ENCODE data around the gene PGBD5.

The PGBD5 gene

GRCh38 chr1:230279583-230279945 is 146.6 kb downstream of the PGBD5 start:
- DNase-seq (ENCODE audit: low read depth) = no peak

DNA sequence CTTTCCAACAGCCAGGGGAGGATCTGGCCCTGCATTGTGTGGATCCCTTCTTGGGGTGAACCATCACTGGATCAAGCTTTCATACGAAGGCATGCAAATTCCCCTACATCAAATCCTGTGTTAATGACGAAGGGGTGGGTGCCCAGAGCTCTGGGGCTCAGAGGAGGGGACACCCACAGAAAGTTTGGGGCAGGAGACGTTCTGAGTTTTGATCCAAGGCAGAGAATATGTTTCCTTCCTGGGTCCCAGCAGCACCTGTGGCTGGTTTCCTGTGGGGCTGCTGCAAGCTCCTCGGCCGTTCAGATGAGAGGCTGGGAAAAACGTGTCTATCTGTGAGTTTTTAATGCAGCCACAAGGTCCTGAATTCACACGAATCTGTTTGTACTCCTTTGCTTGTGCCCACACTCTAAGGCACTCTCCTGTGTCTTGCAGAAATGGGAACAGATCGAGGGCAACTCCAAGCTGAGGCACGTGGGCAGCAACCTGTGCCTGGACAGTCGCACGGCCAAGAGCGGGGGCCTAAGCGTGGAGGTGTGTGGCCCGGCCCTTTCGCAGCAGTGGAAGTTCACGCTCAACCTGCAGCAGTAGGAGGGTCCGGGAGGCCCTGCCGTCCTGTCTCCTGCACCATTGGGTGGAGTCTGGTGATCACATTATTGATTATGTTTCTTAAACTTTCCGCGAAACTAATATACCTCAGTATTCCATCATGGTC is 147.1 kb downstream of the PGBD5 start:
- no peak for DNase-seq (ENCODE audit: low read depth)

- no peak for DNase-seq (ENCODE audit: low read depth)
Observed at GRCh38 chr1:230278376-230278775, 147.8 kb downstream of the PGBD5 start.

GRCh38 chr1:230277201-230278025 is 148.7 kb downstream of the PGBD5 start:
- no peak for DNase-seq (ENCODE audit: low read depth)

DNA sequence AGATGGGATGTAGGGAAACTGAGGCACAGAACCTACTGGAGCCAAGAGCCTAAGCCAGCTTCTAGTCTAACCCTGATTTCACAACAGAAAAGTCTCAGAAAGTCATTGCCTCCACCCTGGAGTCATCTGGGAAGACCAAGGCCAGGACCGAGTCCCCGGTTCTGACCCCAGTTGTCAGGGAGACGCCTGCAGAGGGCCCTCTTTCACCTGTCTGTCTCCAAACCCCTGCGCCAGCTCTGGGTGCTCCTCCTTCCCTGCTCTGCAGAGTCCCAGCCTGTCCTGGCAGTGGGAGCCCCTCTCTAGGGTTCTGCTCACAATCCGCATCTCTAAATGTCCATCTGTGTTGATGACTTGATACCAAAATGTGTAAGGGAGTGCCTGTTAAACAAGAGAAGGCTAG is 149.7 kb downstream of the PGBD5 start:
- DNase-seq (ENCODE audit: low read depth) = no peak

DNA sequence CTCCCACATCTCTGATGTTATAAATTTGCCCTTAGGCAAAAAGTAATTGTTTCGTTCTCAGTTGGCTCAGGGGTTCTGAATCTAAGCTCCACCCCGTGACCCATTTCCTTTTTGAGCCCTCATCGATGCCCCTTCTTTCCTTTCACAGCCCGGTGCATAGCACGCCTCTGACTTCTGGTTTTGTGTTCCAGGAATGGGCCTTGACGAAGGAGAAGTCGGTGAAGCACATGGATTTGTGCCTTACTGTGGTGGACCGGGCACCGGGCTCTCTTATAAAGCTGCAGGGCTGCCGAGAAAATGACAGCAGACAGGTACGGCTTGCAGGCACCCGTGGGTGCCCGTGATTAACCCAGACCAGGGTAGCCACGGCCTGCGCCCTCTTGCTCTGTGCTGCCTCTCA is 151.9 kb downstream of the PGBD5 start:
- no peak for DNase-seq (ENCODE audit: low read depth)

- no peak for DNase-seq (ENCODE audit: low read depth)
Observed at GRCh38 chr1:230273141-230273710, 152.9 kb downstream of the PGBD5 start.

- DNase-seq (ENCODE audit: low read depth) = no peak
Observed at GRCh38 chr1:230272557-230272956, 153.6 kb downstream of the PGBD5 start.

DNA sequence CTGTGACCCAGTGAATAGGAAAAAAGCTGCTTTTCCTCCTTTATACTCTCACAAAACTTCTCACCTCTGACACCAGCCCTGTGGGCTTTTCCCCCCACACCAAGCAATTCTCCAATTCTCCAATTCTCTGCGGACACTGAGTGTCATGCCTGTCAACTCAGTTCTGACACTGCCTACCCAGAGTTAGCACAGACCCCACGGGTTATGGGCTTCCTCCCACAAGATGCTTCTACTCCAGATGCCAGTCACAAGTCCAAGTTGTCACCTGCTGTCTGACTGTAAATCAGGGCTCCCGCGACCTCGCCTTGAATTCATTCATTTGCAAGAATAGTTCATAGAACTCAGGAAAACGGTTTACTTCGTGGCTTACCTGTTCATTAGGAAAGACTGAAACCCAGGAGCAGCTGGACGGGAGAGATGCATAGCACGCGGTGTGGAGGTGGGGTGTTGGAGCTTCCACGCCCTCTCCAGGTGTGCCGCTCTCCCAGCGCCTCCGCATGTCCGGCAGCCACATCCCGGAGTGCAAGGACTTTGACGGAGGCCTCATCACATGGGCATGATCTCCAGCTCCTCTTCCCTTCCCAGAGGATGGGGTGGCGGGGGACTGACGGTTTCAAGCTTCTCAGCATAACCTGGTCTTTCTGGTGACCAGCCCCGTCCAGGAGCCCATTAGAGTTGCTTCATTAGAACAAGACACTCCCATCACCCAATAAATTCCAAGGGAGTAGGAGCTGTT is 154.7 kb downstream of the PGBD5 start:
- no peak for DNase-seq (ENCODE audit: low read depth)

DNA sequence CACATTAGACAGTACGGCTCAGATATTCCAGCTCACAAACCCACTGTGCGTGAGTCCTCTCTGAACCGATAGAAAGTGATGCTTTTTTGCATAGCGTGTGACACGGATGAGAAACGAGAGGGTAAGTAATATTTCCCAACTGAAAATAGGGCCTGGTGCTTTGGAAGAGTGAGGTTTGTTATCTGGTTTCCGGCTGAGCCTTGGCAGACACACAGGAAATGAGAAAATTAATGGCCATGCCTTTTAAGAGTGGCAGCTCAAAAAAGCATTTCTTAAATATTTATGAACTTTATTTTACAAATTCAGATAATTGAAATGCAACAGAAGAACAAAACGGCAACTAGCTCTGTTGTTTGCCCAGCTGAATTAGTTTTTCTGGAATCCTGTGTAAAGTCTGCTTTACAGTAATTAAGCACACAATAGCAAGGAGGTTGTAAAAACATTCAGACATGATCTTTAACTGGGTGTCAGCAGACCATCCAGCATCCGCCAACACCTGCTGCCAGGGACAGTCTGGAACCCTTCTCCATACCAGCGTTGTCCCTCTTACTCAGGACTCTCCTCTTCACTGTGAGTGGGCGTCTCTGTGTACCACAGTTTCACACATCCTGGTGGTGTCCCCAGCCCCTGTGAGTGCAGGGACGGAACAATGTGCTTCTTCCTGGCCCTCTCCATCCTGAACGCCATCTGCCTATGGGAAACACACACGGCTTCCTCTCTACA is 155.4 kb downstream of the PGBD5 start:
- DNase-seq (ENCODE audit: low read depth) = peak; percentile 74

DNA sequence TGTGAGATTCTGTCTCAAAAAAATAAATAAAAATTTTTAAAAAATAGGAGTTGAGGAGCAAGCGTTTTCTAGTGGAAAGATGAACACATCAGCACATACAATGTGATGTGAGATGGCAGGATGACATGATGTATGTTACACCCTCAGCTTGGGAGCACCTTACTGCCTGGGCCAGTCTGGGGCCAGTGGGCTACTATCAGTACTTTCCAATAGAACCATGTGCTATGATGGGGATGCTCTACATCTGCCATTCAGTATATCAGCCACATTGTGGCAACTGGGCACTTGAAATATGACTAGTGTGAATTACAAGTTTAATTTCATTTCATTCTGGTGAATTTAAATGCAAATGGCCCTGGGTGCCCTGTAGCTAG is 156.0 kb downstream of the PGBD5 start:
- DNase-seq (ENCODE audit: low read depth) = no peak

DNA sequence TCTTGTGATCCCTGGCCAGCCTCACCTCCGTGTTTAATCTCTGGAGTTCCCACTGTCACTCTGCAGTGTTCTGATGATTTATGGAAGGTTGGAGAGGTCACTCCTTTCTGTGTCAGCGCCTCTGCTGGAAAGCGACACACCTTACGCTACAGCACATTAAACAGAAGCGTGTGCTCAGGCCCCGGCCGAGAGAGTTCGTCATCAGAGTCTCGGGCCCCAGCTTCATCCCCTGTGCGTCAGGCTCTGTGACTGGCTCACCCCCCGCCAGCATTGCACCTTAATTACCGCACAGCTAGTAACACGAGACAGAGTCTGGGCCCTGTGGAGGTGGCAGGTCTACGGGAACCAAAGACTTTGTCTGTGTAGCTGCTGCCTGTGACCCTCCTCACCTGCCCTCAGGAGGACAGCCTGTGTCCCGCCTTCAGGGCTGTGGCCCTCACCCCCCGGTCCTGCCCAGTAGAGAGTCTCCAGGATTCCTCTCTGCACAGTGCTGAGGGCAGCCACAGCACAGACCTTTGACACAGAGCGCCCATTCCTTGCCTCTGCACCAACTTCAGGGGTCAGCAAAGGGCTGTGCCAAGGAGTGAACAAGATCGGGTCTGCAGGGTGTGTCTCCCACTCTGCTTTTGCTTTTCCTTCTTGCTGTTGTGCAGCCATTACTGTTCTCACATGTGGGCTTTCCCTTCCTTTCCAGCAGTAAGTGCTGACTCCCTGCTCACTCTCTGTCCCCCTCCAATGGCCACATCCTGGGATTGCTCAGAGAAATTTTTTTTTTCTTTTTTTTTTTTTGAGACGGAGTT is 157.6 kb downstream of the PGBD5 start:
- DNase-seq (ENCODE audit: low read depth) = peak; percentile 75

DNA sequence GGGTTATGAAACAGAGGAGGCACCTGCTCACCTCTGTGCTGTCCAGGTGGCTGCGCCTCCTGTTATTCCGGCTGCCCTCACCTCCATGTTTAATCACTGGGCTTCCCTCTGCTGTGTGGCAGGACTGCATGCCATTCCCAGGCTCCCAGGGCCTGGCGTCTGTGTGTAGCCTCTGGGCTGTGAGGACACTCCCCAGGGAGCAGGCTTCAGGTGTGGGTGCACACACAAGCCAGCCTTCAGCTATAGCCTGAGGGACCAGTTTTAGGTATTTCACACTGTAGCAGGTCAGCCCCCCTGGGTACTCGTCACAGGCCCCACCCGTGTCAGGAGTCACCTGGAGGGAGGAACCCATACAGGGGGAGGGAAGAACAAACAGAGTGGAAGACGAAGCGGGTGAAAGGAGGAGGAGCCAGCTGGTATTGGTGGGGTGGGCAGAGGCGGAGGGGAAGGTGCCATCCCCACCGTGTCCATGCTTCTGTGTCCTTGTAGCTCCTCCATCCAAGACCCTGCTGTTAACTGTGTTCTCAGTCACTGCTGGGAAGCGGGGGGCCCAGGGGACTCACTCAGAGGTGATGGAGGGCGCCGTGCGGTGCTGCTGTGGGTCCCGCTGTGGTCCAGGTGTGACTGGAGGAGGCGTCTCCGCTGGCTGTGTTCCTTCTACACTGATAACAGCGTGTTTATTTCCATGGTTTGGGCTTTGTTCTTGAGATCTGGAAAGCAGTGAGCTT is 158.6 kb downstream of the PGBD5 start:
- no peak for DNase-seq (ENCODE audit: low read depth)

DNA sequence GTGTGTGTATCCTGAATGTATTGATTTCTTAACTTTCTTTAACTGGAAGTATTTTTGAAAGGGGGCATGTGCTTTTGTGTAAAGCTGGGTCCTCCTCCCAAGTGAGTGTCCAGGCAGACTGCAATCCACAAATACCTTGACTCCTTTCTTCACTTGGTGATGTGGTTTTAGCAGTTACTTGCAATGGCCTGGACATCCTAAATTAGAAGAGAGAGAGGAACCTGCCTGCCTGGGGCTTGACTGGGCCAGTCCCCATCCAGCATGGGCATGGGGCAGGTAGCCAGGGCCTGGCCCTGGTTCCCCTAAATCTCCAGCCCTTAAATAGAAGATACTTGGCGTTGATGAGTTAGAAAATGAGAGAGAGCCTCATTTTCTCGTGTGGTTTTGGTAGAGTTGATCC is 159.7 kb downstream of the PGBD5 start:
- DNase-seq (ENCODE audit: low read depth) = no peak

- DNase-seq (ENCODE audit: low read depth) = no peak
Observed at GRCh38 chr1:230265200-230266115, 160.7 kb downstream of the PGBD5 start.
